A673 (cell line): ENCODE results near the gene ABI1. TPM values are rescaled to one million over a fixed set of nuclear protein-coding genes. Genes with fewer than 3 reads are reported as not detected.

Source experiments
- BruUV-seq: library from RNA; stranded (reverse); fragments of 400-500 nt; replicated peaks from 2 replicates; lab custom pipeline; 2021; lab: Mats Ljungman, UMichigan
- CTCF ChIA-PET: fragments of 300-600 bp; sonication (Branson Sonifier 250); formaldehyde crosslinking; loops from one replicate; lab custom pipeline; 2022; ENCODE audit warnings: antibody characterized with exemption; lab: Charles Lee
- POLR2A ChIA-PET: fragments of 300-600 bp; sonication (Branson Sonifier 250); formaldehyde crosslinking; loops from one replicate; lab custom pipeline; 2022; ENCODE audit warnings: antibody characterized with exemption; ENCODE audit not compliant: low non-redundant PET; lab: Charles Lee
- DNase-seq: peaks from one replicate; pipeline ENCODE4 v3.0.0-alpha.2; 2015; ENCODE audit warnings: low spot score
- H3K27ac ChIP-seq: fragments of 200-600 bp; sonication (generic); 2 replicates; pipeline ENCODE4 v1.5.1; 2016; ENCODE audit warnings: mixed run types, low read depth, mild to moderate bottlenecking, mixed read lengths, antibody characterized with exemption, low read length; ENCODE audit not compliant: poor library complexity, severe bottlenecking
- H3K27me3 ChIP-seq: fragments of 200-600 bp; sonication (generic); replicated peaks from 2 replicates; pipeline ENCODE4 v1.6.1; 2017; ENCODE audit warnings: mixed run types, low read depth, mild to moderate bottlenecking, mixed read lengths, antibody characterized with exemption, low read length; ENCODE audit not compliant: insufficient read depth, poor library complexity
- H3K36me3 ChIP-seq: fragments of 200-600 bp; sonication (generic); 2 replicates; pipeline ENCODE4 v1.6.1; 2016; ENCODE audit warnings: mixed run types, mild to moderate bottlenecking, mixed read lengths, antibody characterized with exemption, low read length; ENCODE audit not compliant: insufficient read depth, poor library complexity, severe bottlenecking
- H3K4me1 ChIP-seq: fragments of 200-600 bp; sonication (generic); 2 replicates; pipeline ENCODE4 v1.6.1; 2017; ENCODE audit warnings: mixed run types, mild to moderate bottlenecking, mixed read lengths, antibody characterized with exemption, low read length; ENCODE audit not compliant: insufficient read depth, poor library complexity, severe bottlenecking
- H3K4me3 ChIP-seq: fragments of 200-600 bp; sonication (generic); 2 replicates; pipeline ENCODE4 v1.5.1; 2016; ENCODE audit warnings: low read depth, mixed run types, mild to moderate bottlenecking, mixed read lengths, low read length; ENCODE audit not compliant: poor library complexity, severe bottlenecking
- H3K9me3 ChIP-seq: fragments of 200-600 bp; sonication (generic); 2 replicates; pipeline ENCODE4 v1.6.1; 2016; ENCODE audit warnings: mixed run types, low read depth, mild to moderate bottlenecking, mixed read lengths, antibody characterized with exemption, low read length; ENCODE audit not compliant: poor library complexity, severe bottlenecking
- EZH2 ChIP-seq: fragments of 200-600 bp; sonication (generic); IDR thresholded peaks from 2 replicates; pipeline ENCODE4 v1.6.1; 2017; ENCODE audit warnings: borderline replicate concordance, low read depth, mild to moderate bottlenecking, mixed read lengths, antibody characterized with exemption, low read length; ENCODE audit not compliant: poor library complexity, severe bottlenecking
- intact Hi-C: fragments of 100-400 bp; cut with micrococcal nuclease; formaldehyde crosslinking; loops from one replicate; pipeline ENCODE4 v1.10.0; 2022; ENCODE audit not compliant: unreplicated experiment
- total RNA-seq: library from RNA; stranded (reverse); gene quantifications from 2 replicates; pipeline ENCODE4 v1.2.3, GENCODE V29; 2021
- TF ChIP-seq, protein P1 (sequence below): fragments of 300-800, 200-600 bp; sonication (generic); conservative IDR thresholded peaks from 2 replicates; pipeline ENCODE4 v1.5.1; 2017; ENCODE audit warnings: low read depth, mild to moderate bottlenecking, antibody characterized with exemption, low read length, moderate library complexity, mixed read lengths

Gene ABI1
- total RNA-seq, 1 experiment from 2014 or later: 70.5 TPM

GRCh38 chr10:26711324-26711723, 149.4 kb downstream of the ABI1 start:
- TF ChIP-seq EZH2: no peak
- TF ChIP-seq, protein P1, sequence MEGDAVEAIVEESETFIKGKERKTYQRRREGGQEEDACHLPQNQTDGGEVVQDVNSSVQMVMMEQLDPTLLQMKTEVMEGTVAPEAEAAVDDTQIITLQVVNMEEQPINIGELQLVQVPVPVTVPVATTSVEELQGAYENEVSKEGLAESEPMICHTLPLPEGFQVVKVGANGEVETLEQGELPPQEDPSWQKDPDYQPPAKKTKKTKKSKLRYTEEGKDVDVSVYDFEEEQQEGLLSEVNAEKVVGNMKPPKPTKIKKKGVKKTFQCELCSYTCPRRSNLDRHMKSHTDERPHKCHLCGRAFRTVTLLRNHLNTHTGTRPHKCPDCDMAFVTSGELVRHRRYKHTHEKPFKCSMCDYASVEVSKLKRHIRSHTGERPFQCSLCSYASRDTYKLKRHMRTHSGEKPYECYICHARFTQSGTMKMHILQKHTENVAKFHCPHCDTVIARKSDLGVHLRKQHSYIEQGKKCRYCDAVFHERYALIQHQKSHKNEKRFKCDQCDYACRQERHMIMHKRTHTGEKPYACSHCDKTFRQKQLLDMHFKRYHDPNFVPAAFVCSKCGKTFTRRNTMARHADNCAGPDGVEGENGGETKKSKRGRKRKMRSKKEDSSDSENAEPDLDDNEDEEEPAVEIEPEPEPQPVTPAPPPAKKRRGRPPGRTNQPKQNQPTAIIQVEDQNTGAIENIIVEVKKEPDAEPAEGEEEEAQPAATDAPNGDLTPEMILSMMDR: no peak
- ChIA-PET CTCF (no interaction called here), POLR2A (no interaction called here)
- intact Hi-C loops: no loop called here
- BruUV-seq: no TSS peak
- H3K27me3 ChIP-seq: no peaks in the 10 kb centered on the region
- no peaks in the 10 kb centered on the region for H3K4me1 ChIP-seq
- H3K9me3 ChIP-seq: no peaks in the 10 kb centered on the region
- no peak overlapping the region for H3K4me3 ChIP-seq
- no peak for DNase-seq
- peaks cover 46% of the 10 kb centered on the region for H3K36me3 ChIP-seq
- H3K27ac ChIP-seq: no peak overlapping the region

DNA sequence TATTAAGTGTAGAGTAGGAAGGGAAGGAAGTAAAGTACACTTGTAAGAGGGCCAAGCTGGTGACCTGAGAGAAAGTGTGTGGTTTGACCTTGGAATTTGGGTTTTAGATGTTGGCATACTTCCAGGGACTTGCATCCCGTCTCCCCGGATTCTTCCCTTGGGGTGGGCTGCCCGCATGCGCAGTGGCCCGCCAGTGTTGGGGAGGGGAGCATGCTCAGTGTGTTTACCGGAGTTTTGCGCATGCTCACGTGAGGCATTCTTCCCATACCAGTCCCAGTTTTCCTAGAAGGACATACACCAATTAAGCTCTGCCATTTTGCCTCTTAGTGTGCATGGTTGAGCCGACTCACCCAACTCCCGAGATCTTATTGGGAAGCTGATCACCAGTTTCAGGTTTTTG, 153.8 kb downstream of the ABI1 start:
- DNase-seq: no peak
- no peaks in the 10 kb centered on the region for H3K27me3 ChIP-seq
- H3K4me1 ChIP-seq: no peaks in the 10 kb centered on the region
- TF ChIP-seq, protein P1: no peak
- TF ChIP-seq EZH2: no peak
- intact Hi-C loops: no loop called here
- ChIA-PET POLR2A (no interaction called here), CTCF (no interaction called here)
- BruUV-seq: no TSS peak
- peaks cover 55% of the 10 kb centered on the region for H3K36me3 ChIP-seq
- H3K4me3 ChIP-seq: no peak overlapping the region
- no peak overlapping the region for H3K27ac ChIP-seq
- H3K9me3 ChIP-seq: no peaks in the 10 kb centered on the region

DNA sequence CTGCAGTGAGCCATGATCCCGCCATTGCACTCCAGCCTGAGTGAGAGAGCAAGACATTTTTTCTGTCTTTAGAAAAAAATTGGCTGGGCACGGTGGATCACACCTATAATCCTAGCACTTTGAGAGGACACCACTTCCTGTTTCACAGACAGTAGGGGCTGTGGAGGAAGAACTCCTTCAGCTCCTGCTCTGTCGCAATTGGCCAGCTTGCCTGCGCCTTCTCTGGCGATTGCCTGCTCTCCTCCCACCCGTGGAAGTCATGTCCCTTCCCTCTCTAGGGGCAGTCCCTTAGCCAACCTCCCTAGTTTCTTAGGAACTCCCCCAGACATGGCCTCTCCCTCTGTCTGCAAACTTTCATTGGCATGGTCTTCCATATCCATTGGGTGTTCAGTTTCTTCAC, 154.6 kb downstream of the ABI1 start:
- intact Hi-C loops: no loop called here
- no peak overlapping the region for H3K27ac ChIP-seq
- H3K4me3 ChIP-seq: no peak overlapping the region
- no peak for DNase-seq
- TF ChIP-seq, protein P1: no peak
- no peak for TF ChIP-seq EZH2
- POLR2A ChIA-PET: no interaction called here
- H3K9me3 ChIP-seq: no peaks in the 10 kb centered on the region
- no TSS peak for BruUV-seq
- CTCF ChIA-PET: no interaction called here
- H3K36me3 ChIP-seq: peaks cover 55% of the 10 kb centered on the region
- peaks cover 5% of the 10 kb centered on the region for H3K4me1 ChIP-seq
- no peaks in the 10 kb centered on the region for H3K27me3 ChIP-seq
